GM12872 (cell line): ENCODE measurements around the gene GOLGA8N.
A peak's percentile ranks its signal among the peaks of the same experiment; 100 is the strongest.

ENCODE experiments used
- TF ChIP-seq, protein P1 (sequence below): IDR thresholded peaks from 3 replicates; pipeline ENCODE4 v1.5.1; 2011; ENCODE audit warnings: low read depth, mild to moderate bottlenecking, low read length, moderate library complexity; ENCODE audit not compliant: insufficient read depth

The GOLGA8N gene

DNA sequence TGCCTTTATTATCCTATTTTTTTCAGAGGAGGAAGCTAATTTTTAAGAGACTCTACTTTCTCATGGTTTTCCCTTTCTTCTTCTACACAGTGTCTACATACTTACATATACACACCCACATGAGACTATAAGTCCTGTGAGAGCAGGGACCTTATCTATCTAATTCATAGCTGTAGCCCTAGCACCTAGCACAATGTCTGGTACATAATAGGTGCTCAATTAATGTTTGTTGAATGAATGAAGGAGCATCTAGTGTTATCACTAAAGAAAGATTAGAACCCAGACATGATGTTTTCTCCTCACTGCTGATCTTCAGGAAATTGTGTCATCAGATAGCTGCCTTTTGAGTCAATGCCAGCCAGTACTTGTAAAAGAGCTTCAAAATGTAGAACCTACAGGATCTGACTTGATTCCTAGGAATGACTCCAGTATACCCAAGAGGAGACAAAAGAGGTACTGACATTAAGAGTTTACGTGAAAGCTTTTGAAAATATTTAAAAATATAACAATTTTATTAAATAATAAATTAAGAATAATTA, 50.7 kb downstream of the GOLGA8N start:
- TF ChIP-seq, protein P1, sequence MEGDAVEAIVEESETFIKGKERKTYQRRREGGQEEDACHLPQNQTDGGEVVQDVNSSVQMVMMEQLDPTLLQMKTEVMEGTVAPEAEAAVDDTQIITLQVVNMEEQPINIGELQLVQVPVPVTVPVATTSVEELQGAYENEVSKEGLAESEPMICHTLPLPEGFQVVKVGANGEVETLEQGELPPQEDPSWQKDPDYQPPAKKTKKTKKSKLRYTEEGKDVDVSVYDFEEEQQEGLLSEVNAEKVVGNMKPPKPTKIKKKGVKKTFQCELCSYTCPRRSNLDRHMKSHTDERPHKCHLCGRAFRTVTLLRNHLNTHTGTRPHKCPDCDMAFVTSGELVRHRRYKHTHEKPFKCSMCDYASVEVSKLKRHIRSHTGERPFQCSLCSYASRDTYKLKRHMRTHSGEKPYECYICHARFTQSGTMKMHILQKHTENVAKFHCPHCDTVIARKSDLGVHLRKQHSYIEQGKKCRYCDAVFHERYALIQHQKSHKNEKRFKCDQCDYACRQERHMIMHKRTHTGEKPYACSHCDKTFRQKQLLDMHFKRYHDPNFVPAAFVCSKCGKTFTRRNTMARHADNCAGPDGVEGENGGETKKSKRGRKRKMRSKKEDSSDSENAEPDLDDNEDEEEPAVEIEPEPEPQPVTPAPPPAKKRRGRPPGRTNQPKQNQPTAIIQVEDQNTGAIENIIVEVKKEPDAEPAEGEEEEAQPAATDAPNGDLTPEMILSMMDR, result no peak

DNA sequence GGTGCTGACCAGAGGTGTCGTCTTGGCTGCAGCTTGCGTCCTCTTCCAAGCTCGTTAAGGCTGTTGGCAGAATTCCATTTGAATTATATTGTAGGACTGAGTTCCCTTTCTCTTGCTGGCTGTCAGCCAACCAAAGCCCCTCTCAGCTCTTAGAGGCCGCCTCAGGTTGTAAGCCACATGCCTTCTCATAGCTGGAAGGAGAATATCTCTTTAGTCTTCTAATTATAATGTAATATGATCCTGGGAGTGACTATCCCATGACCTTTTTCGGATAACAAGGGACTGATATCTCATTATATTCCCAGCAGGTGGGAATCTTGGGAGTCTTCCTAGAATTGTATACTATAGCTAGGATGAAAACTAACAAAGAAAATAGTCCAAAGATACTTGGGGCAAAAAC, 53.0 kb downstream of the GOLGA8N start:
- TF ChIP-seq, protein P1, result no peak

DNA sequence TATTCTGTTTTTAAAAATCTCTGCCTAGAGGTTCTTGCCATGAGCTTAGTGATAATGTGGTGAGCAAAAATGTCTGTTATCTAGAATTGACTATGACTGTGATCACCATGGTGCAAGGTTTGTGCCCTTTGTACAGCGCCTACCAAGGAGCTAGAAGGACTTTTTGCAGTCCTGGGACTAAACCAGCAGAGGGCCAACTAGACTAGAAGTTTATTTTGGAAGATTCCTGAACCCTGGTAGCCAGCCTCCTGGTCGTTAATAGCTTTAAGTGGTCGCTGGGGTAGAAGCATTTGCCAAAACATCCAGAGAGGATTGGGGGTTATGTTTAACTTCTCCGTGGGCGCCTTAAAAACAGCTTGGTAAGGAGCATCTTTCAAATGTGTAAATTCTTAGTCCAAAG, 56.1 kb downstream of the GOLGA8N start:
- TF ChIP-seq, protein P1, result peak; percentile 30; the same call in 1 of the 3 replicates

DNA sequence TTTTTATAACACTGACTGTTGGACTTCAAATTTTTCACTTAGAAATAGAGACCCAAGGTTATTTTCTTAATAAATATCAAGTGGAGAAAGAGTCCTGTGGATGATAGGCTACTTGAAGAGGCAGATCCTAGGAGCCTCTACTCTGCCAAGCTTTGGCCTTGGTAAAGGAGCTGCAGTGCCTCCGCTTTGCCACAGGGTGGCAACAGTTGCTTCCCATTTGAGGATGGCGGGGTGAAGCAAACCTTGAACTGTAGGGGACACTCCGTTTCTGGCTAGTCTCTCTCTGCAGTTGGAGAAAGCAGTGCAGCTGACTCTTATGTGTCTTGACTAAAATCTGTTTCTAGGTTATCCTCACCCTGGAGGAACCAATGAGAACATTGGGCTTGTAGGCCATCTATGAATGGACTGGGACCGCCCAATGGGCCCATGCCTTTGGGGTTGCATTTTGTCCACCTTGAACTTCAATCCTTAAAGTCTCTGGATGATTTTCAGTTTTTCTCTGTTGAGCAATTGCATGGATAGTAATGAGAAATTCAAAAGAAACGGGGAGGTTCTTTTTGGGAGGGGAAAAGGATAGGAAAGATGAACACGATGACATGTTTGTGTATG, 58.1 kb downstream of the GOLGA8N start:
- TF ChIP-seq, protein P1, result peak; percentile 98

DNA sequence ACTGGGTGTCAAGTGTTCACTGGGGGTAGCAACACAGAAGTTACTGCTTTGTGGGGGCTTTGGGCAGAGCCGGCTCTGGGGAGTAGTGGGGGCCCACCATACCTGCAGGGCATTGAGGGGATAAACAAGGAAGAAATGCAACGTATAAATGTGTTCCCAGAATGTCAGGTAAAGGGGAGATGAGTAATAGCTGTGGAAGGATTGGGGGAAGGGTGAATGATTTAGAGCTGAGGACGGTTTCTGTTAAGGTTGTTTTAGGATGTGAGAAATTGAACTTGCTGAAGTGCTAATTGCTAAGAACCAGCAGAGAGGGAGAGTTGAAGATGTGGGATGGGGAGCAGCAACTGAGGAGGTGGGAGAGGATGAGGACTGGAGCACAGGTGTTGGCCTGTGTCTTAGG, 58.9 kb downstream of the GOLGA8N start:
- TF ChIP-seq, protein P1, result no peak

- TF ChIP-seq, protein P1, result no peak
Measured at GRCh38 chr15:32656091-32656490, 62.8 kb downstream of the GOLGA8N start.

- TF ChIP-seq, protein P1, result no peak
Measured at GRCh38 chr15:32656496-32656895, 63.2 kb downstream of the GOLGA8N start.
